ENCODE results near the gene RAB42.

RAB42 gene

GRCh38 chr1:28606771-28607170, 14.7 kb downstream of the RAB42 start:
- Histone ChIP-seq H3K36me3 (ENCODE audit: low read length) (no peaks in the 10 kb centered on the region), H3K9me3 (ENCODE audit: insufficient read depth, low read length) (no peaks in the 10 kb centered on the region), H3F3A (ENCODE audit: insufficient read depth) (0 out of 2 replicates have a peak, but pooled peaks cover 4% of the 10 kb centered on the region), H3K4me2 (ENCODE audit: low read depth, low read length, poor library complexity, severe bottlenecking) (no peak overlapping the region), H3K4me3 (ENCODE audit: insufficient read depth, low read length, poor library complexity, severe bottlenecking) (no peak overlapping the region), H3K27ac (ENCODE audit: low read depth, low read length) (no peak overlapping the region), H3K9me2 (replicated peaks; ENCODE audit: insufficient read depth, low read length) (no peaks in the 10 kb centered on the region), H4K20me1 (ENCODE audit: low read depth, low read length) (no peaks in the 10 kb centered on the region), H3K9ac (ENCODE audit: low read length) (no peak overlapping the region), H3K79me2 (ENCODE audit: insufficient read depth, low read length) (no peaks in the 10 kb centered on the region), H3K27me3 (ENCODE audit: low read length) (no peaks in the 10 kb centered on the region), H2AFZ (ENCODE audit: low read depth, low read length, severe bottlenecking) (no peak overlapping the region)
- no peak for TF ChIP-seq EZH2phosphoT487 (conservative IDR thresholded peaks at IDR 0.05; ENCODE audit: low read length)
- TF ChIP-seq, protein P1, sequence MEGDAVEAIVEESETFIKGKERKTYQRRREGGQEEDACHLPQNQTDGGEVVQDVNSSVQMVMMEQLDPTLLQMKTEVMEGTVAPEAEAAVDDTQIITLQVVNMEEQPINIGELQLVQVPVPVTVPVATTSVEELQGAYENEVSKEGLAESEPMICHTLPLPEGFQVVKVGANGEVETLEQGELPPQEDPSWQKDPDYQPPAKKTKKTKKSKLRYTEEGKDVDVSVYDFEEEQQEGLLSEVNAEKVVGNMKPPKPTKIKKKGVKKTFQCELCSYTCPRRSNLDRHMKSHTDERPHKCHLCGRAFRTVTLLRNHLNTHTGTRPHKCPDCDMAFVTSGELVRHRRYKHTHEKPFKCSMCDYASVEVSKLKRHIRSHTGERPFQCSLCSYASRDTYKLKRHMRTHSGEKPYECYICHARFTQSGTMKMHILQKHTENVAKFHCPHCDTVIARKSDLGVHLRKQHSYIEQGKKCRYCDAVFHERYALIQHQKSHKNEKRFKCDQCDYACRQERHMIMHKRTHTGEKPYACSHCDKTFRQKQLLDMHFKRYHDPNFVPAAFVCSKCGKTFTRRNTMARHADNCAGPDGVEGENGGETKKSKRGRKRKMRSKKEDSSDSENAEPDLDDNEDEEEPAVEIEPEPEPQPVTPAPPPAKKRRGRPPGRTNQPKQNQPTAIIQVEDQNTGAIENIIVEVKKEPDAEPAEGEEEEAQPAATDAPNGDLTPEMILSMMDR (IDR thresholded peaks at IDR 0.05; ENCODE audit: insufficient read depth, low read length, poor library complexity, severe bottlenecking): no peak

DNA sequence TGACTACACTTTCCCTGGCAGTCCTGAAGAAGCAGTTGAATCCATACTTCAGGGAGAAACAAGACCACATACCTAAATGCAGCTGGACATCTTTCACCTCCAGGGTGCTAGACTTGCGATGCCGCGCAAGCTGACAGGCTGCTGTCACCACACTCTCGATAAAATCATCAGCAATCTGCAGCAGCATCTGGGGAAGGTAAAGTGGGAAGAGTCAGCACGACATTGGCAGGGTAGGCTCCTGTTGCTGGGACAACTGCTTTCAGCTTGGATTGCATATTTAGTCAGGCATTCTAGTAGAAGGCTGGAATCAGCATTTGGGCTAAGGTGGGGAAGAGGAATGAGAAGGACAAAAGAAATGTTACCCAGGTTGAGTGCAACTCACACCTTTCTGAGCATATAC, 21.1 kb downstream of the RAB42 start:
- Histone ChIP-seq H3K36me3 (ENCODE audit: low read length) (0 out of 2 replicates have a peak, but pooled peaks cover 3% of the 10 kb centered on the region), H3K4me2 (ENCODE audit: low read depth, low read length, poor library complexity, severe bottlenecking) (no peak overlapping the region), H3K9me2 (replicated peaks; ENCODE audit: insufficient read depth, low read length) (no peaks in the 10 kb centered on the region), H3K9ac (ENCODE audit: low read length) (no peak overlapping the region), H4K20me1 (ENCODE audit: low read depth, low read length) (no peaks in the 10 kb centered on the region), H3K27ac (ENCODE audit: low read depth, low read length) (no peak overlapping the region), H3K79me2 (ENCODE audit: insufficient read depth, low read length) (no peaks in the 10 kb centered on the region), H3K27me3 (ENCODE audit: low read length) (no peaks in the 10 kb centered on the region), H2AFZ (ENCODE audit: low read depth, low read length, severe bottlenecking) (no peak overlapping the region), H3K9me3 (ENCODE audit: insufficient read depth, low read length) (no peaks in the 10 kb centered on the region), H3F3A (ENCODE audit: insufficient read depth) (no peaks in the 10 kb centered on the region), H3K4me3 (ENCODE audit: insufficient read depth, low read length, poor library complexity, severe bottlenecking) (no peak overlapping the region)
- TF ChIP-seq, protein P1 (IDR thresholded peaks at IDR 0.05; ENCODE audit: insufficient read depth, low read length, poor library complexity, severe bottlenecking): no peak
- TF ChIP-seq EZH2phosphoT487 (conservative IDR thresholded peaks at IDR 0.05; ENCODE audit: low read length): no peak

DNA sequence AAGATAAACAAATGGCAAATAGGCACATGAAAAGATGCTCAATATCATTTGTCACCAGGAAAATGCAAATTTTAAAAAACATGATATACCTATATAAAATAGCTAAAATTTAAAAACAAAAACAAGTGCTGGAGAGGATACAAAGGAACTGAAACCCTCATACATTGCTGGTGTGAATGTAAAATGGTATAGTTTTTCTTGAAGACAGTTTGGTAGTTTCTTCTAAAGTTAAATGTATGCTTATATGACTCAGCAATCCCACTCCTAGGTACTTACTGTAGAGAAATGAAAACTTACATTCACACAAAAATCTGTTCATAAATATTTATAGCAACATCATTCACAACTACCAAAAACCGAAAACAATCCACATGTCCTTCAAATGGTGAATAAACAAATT, 39.6 kb downstream of the RAB42 start:
- Histone ChIP-seq H3K4me2 (ENCODE audit: low read depth, low read length, poor library complexity, severe bottlenecking) (no peak overlapping the region), H3K9ac (ENCODE audit: low read length) (no peak overlapping the region), H3K27me3 (ENCODE audit: low read length) (no peaks in the 10 kb centered on the region), H3F3A (ENCODE audit: insufficient read depth) (no peaks in the 10 kb centered on the region), H2AFZ (ENCODE audit: low read depth, low read length, severe bottlenecking) (no peak overlapping the region), H4K20me1 (ENCODE audit: low read depth, low read length) (no peaks in the 10 kb centered on the region), H3K79me2 (ENCODE audit: insufficient read depth, low read length) (0 out of 2 replicates have a peak, but pooled peaks cover 3% of the 10 kb centered on the region), H3K27ac (ENCODE audit: low read depth, low read length) (no peak overlapping the region), H3K36me3 (ENCODE audit: low read length) (no peaks in the 10 kb centered on the region), H3K4me3 (ENCODE audit: insufficient read depth, low read length, poor library complexity, severe bottlenecking) (no peak overlapping the region), H3K9me2 (replicated peaks; ENCODE audit: insufficient read depth, low read length) (no peaks in the 10 kb centered on the region), H3K9me3 (ENCODE audit: insufficient read depth, low read length) (no peaks in the 10 kb centered on the region)
- no peak for TF ChIP-seq EZH2phosphoT487 (conservative IDR thresholded peaks at IDR 0.05; ENCODE audit: low read length)
- TF ChIP-seq, protein P1 (IDR thresholded peaks at IDR 0.05; ENCODE audit: insufficient read depth, low read length, poor library complexity, severe bottlenecking): no peak
